SJSA1 (cell line): ENCODE measurements around the gene PLPPR1. TPM values are rescaled to one million over a fixed set of nuclear protein-coding genes. Genes with fewer than 3 reads are reported as not detected.
"Not testable (repeated sequence)": the region's sequence is repeated elsewhere in the genome, so short reads cannot be mapped to it uniquely, and the experiment has no call there.

ENCODE experiments used
- DNase-seq, 2 experiments: peaks; one replicate each; pipeline ENCODE4 v3.0.0-alpha.2; 2015 to 2020; ENCODE audit warnings: low spot score in 2 of 2, low read depth in 1 of 2
- H3K27ac ChIP-seq: fragments of 250-450 bp; sonication (Bioruptor Pico); 2 replicates; pipeline ENCODE4 v1.5.1; 2020; ENCODE audit warnings: mild to moderate bottlenecking, moderate library complexity
- H3K27me3 ChIP-seq: fragments of 250-450 bp; sonication (Bioruptor Pico); replicated peaks from 2 replicates; pipeline ENCODE4 v1.5.1; 2020; ENCODE audit warnings: mild to moderate bottlenecking, moderate library complexity
- H3K36me3 ChIP-seq: fragments of 250-450 bp; sonication (Bioruptor Pico); 2 replicates; pipeline ENCODE4 v1.5.1; 2020; ENCODE audit warnings: mild to moderate bottlenecking
- H3K4me1 ChIP-seq: fragments of 250-450 bp; sonication (Bioruptor Pico); replicated peaks from 2 replicates; pipeline ENCODE4 v1.6.1; 2021; ENCODE audit warnings: mild to moderate bottlenecking
- H3K4me3 ChIP-seq: fragments of 250-450 bp; sonication (Bioruptor Pico); 2 replicates; pipeline ENCODE4 v1.5.1; 2020; ENCODE audit warnings: mild to moderate bottlenecking
- H3K9me3 ChIP-seq: fragments of 250-450 bp; sonication (Bioruptor Pico); replicated peaks from 2 replicates; pipeline ENCODE4 v1.5.1; 2020; ENCODE audit warnings: mild to moderate bottlenecking
- total RNA-seq: library from RNA; depleted of rRNA; stranded (reverse); fragments of >200 nt; shearing (Covaris generic); gene quantifications from 2 replicates; pipeline ENCODE4 v1.2.3, GENCODE V29; 2014

The PLPPR1 gene
- total RNA-seq, 1 experiment from 2014 or later: not detected

- Histone ChIP-seq H3K27ac (no peak overlapping the region), H3K4me3 (no peak overlapping the region), H3K4me1 (no peaks in the 10 kb centered on the region), H3K9me3 (no peaks in the 10 kb centered on the region), H3K27me3 (no peaks in the 10 kb centered on the region), H3K36me3 (no peaks in the 10 kb centered on the region)
- no peak for DNase-seq
Observed at GRCh38 chr9:101117161-101117560, 88.6 kb downstream of the PLPPR1 start.

- Histone ChIP-seq H3K27me3 (no peaks in the 10 kb centered on the region), H3K4me1 (no peaks in the 10 kb centered on the region), H3K4me3 (no peak overlapping the region), H3K9me3 (no peaks in the 10 kb centered on the region), H3K27ac (no peak overlapping the region), H3K36me3 (no peaks in the 10 kb centered on the region)
- DNase-seq: peak in 1 of 2 experiments; percentile 4
Observed at GRCh38 chr9:101119206-101119819, 90.8 kb downstream of the PLPPR1 start.

DNA sequence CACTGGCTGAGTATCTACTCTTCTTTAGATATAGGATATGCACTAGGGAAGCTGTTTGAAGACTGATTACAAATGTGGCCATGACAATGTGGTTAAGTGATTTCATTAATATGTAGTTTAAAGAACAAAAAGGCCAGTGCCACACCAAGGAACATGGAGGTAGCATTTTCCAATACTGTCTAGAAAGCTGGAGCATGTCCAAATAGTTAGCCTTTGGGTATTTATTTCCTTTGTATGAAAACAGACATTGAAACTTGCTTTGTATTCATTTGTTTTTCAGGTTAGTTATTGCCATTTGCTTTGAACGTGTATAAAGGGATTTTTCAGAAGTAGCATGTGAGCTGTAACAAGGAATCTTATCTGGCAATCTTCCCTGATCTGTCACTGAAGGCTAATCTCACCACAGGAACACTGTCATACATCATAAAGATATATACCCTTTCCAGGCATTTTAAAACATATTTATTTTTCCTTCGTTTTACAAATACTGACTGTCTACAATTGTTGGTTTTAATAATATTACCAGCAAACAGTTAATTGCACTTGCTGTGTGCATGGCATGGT, 93.4 kb downstream of the PLPPR1 start:
- no peaks in the 10 kb centered on the region for H3K27me3 ChIP-seq
- H3K36me3 ChIP-seq: no peaks in the 10 kb centered on the region
- no peak for DNase-seq
- no peak overlapping the region for H3K4me3 ChIP-seq
- no peaks in the 10 kb centered on the region for H3K4me1 ChIP-seq
- no peaks in the 10 kb centered on the region for H3K9me3 ChIP-seq
- H3K27ac ChIP-seq: no peak overlapping the region

- no peak for DNase-seq
- no peaks in the 10 kb centered on the region for H3K4me1 ChIP-seq
- H3K4me3 ChIP-seq: no peak overlapping the region
- no peak overlapping the region for H3K27ac ChIP-seq
- no peaks in the 10 kb centered on the region for H3K27me3 ChIP-seq
- no peaks in the 10 kb centered on the region for H3K36me3 ChIP-seq
- H3K9me3 ChIP-seq: no peaks in the 10 kb centered on the region
Observed at GRCh38 chr9:101126556-101126955, 98.0 kb downstream of the PLPPR1 start.

- H3K27ac ChIP-seq, H3K9me3 ChIP-seq, DNase-seq, H3K27me3 ChIP-seq, H3K4me3 ChIP-seq, H3K36me3 ChIP-seq, H3K4me1 ChIP-seq: not testable (repeated sequence)
Observed at GRCh38 chr9:101127369-101127768, 98.8 kb downstream of the PLPPR1 start.

GRCh38 chr9:101128623-101129022, 100.1 kb downstream of the PLPPR1 start:
- H3K4me1 ChIP-seq: no peaks in the 10 kb centered on the region
- DNase-seq: no peak
- H3K27ac ChIP-seq: no peak overlapping the region
- H3K4me3 ChIP-seq: no peak overlapping the region
- H3K36me3 ChIP-seq: no peaks in the 10 kb centered on the region
- H3K9me3 ChIP-seq: no peaks in the 10 kb centered on the region
- H3K27me3 ChIP-seq: no peaks in the 10 kb centered on the region

- Histone ChIP-seq H3K4me1 (no peaks in the 10 kb centered on the region), H3K9me3 (no peaks in the 10 kb centered on the region), H3K36me3 (no peaks in the 10 kb centered on the region), H3K4me3 (no peak overlapping the region), H3K27ac (no peak overlapping the region), H3K27me3 (no peaks in the 10 kb centered on the region)
- no peak for DNase-seq
Observed at GRCh38 chr9:101130054-101130453, 101.5 kb downstream of the PLPPR1 start.

- no peaks in the 10 kb centered on the region for H3K36me3 ChIP-seq
- no peaks in the 10 kb centered on the region for H3K27me3 ChIP-seq
- no peaks in the 10 kb centered on the region for H3K4me1 ChIP-seq
- H3K9me3 ChIP-seq: no peaks in the 10 kb centered on the region
- no peak overlapping the region for H3K4me3 ChIP-seq
- H3K27ac ChIP-seq: no peak overlapping the region
- no peak for DNase-seq
Observed at GRCh38 chr9:101131326-101131725, 102.8 kb downstream of the PLPPR1 start.

GRCh38 chr9:101132801-101133200, 104.3 kb downstream of the PLPPR1 start:
- DNase-seq: no peak
- H3K4me1 ChIP-seq: no peaks in the 10 kb centered on the region
- no peaks in the 10 kb centered on the region for H3K36me3 ChIP-seq
- no peak overlapping the region for H3K27ac ChIP-seq
- H3K4me3 ChIP-seq: no peak overlapping the region
- H3K9me3 ChIP-seq: no peaks in the 10 kb centered on the region
- no peaks in the 10 kb centered on the region for H3K27me3 ChIP-seq

DNA sequence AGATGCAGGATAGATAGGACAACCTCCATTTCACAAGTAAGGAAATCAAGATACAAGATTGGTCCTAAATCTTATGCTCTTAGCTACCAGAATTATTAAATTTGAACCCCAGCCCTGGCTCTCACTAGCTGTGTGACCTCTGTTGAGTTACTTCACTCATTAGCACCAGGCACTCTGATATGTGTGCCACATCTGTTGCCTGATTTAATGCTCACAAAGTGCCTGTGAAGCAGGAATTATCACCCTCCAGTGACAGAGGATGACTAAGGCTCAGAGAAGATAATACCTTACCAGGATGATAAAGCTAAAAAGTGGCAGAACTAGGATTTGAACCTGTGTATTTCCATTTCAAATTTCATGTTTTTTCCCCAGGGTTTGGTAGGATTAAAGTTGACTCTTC, 110.0 kb downstream of the PLPPR1 start:
- Histone ChIP-seq H3K27ac (no peak overlapping the region), H3K36me3 (no peaks in the 10 kb centered on the region), H3K9me3 (no peaks in the 10 kb centered on the region), H3K4me1 (no peaks in the 10 kb centered on the region), H3K4me3 (no peak overlapping the region), H3K27me3 (no peaks in the 10 kb centered on the region)
- DNase-seq: no peak

- Histone ChIP-seq H3K4me1 (no peaks in the 10 kb centered on the region), H3K36me3 (no peaks in the 10 kb centered on the region), H3K4me3 (no peak overlapping the region), H3K27ac (no peak overlapping the region), H3K27me3 (no peaks in the 10 kb centered on the region), H3K9me3 (no peaks in the 10 kb centered on the region)
- no peak for DNase-seq
Observed at GRCh38 chr9:101139082-101139481, 110.6 kb downstream of the PLPPR1 start.

DNA sequence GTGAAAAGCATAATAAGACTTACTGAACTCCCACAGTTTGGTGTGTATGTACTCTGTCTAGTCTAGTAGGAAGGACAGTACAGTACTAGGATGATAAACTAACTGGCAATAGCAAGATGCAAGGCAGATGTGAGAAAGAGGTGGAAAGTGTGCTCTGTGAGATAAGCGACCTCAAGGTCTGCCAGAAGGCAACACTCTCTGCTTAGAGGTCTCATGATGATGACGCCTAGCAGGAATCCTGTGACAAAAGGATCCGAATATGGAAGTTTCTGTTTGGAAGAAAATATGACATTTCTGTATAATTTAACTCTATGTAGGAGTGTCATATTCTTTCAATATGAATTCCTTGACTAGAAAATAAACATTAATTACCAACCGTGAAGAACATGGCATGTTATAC, 112.2 kb downstream of the PLPPR1 start:
- Histone ChIP-seq H3K36me3 (no peaks in the 10 kb centered on the region), H3K27me3 (no peaks in the 10 kb centered on the region), H3K9me3 (no peaks in the 10 kb centered on the region), H3K27ac (no peak overlapping the region), H3K4me3 (no peak overlapping the region), H3K4me1 (no peaks in the 10 kb centered on the region)
- DNase-seq: no peak

DNA sequence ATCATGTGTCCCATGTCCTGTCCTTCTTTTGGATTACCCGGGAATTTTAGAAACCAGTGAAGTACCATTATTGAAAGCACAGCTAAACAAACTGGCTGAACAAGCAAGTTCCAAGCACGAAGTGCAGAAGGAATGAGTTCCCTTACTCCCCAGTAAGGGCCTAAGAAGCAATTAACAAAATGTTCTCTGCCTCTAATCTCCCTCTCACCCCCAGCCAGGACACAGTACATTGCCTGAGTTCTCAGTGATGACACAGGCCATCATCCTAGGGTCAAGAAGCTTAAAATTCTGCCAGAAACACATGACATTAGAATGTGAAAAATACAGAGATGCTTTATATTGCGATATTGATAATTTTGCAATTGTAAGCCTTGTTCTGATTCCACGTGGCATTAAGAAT, 118.0 kb downstream of the PLPPR1 start:
- no peaks in the 10 kb centered on the region for H3K36me3 ChIP-seq
- no peaks in the 10 kb centered on the region for H3K9me3 ChIP-seq
- H3K27me3 ChIP-seq: no peaks in the 10 kb centered on the region
- DNase-seq: no peak
- H3K4me1 ChIP-seq: no peaks in the 10 kb centered on the region
- no peak overlapping the region for H3K4me3 ChIP-seq
- no peak overlapping the region for H3K27ac ChIP-seq

DNA sequence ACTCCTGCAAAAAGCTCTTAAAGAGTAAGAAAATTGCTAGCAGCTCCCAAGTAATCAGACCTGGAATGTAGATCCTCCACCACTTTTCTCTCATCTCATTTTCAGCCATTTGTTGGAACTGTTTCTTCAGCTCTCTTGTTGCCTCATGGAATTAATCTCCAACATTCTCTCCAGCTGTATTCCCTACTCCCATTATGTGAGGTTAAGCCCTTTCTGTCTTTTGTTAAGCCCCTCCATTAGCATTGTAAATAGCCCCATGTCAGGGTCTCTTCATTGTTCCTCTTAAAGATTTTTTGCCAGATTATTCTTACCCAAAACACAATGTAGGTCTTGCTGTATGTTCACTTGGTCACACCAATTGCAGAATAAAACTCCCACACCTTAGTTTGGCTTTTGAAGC, 119.8 kb downstream of the PLPPR1 start:
- Histone ChIP-seq H3K27me3 (no peaks in the 10 kb centered on the region), H3K4me1 (no peaks in the 10 kb centered on the region), H3K4me3 (no peak overlapping the region), H3K27ac (no peak overlapping the region), H3K9me3 (no peaks in the 10 kb centered on the region), H3K36me3 (no peaks in the 10 kb centered on the region)
- DNase-seq: no peak

DNA sequence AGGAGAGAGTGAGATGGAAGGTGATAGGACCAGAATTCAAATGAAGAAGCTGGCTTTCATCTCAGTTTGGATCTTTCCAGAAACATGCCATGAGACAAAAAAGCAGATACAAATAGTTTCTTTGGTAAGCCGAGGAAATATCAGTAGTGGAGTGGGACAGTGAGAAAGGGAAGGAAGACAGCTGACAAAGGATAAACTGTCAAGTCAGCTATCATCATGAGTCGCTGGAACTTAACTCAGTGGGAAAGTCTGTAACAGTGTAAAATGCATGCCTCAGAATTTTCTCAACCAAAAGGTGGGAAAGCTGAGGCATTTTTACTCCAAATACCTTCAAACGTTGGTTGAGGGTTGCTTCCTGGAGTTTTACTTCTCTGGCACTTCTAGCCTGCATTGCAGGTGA, 129.8 kb downstream of the PLPPR1 start:
- Histone ChIP-seq H3K36me3 (no peaks in the 10 kb centered on the region), H3K4me1 (no peaks in the 10 kb centered on the region), H3K4me3 (no peak overlapping the region), H3K27me3 (no peaks in the 10 kb centered on the region), H3K9me3 (no peaks in the 10 kb centered on the region), H3K27ac (no peak overlapping the region)
- DNase-seq: no peak
